Gastroesophageal sphincter (tissue), 4 donors: ENCODE data around the gene GNAO1. TPM values are rescaled to one million over a fixed set of nuclear protein-coding genes. Genes with fewer than 3 reads are reported as not detected.

Source experiments
- ATAC-seq: fragments of 150-250 bp; one replicate; pipeline ENCODE4 v1.9.1; 2016; ENCODE audit warnings: mild to moderate bottlenecking, moderate library complexity
- H3K27ac ChIP-seq, 4 donors: fragments of 200-600 bp; sonication (generic) in 3 of 4; 1 replicate in 3 of 4; 2 replicates in 1 of 4; pipeline ENCODE4 v1.5.1; 2016 to 2019
- H3K27me3 ChIP-seq: fragments of 200-600 bp; sonication (generic); one replicate; pipeline ENCODE4 v1.5.1; 2019
- H3K36me3 ChIP-seq, 2 donors: fragments of 200-600 bp; sonication (generic); one replicate each; pipeline ENCODE4 v1.5.1; 2019; ENCODE audit warnings: control low read depth in 1 of 2
- H3K4me1 ChIP-seq, 3 donors: fragments of 200-600 bp; sonication (generic); 1 replicate in 2 of 3; 2 replicates in 1 of 3; pipeline ENCODE4 v1.5.1; 2016 to 2019; ENCODE audit warnings: control low read depth in 2 of 3
- H3K4me3 ChIP-seq, 2 donors: fragments of 200-600 bp; sonication (generic); one replicate each; pipeline ENCODE4 v1.5.1; 2019; ENCODE audit warnings: mild to moderate bottlenecking in 1 of 2, moderate library complexity in 1 of 2
- H3K9me3 ChIP-seq, 3 donors: fragments of 200-600 bp; sonication (generic); one replicate each; pipeline ENCODE4 v1.5.1; 2017 to 2019; ENCODE audit warnings: control low read depth in 2 of 3
- EP300 ChIP-seq: sonication (generic); formaldehyde crosslinking; IDR thresholded peaks from one replicate; pipeline ENCODE4 v1.6.1; 2017; ENCODE audit warnings: antibody characterized with exemption, mild to moderate bottlenecking
- POLR2A ChIP-seq, 2 donors: fragments of 450-650 bp; IDR thresholded peaks; one replicate each; pipeline ENCODE4 v1.6.1; 2017; ENCODE audit warnings: antibody characterized with exemption in 2 of 2, mild to moderate bottlenecking in 2 of 2, moderate library complexity in 1 of 2
- POLR2AphosphoS5 ChIP-seq: sonication (generic); formaldehyde crosslinking; IDR thresholded peaks from one replicate; pipeline ENCODE4 v1.6.1; 2017; ENCODE audit warnings: antibody characterized with exemption
- WGBS, 2 donors: methylation state at CpG; one replicate each; pipeline ENCODE4 v1.1.5; 2018; ENCODE audit warnings: low coverage in 1 of 2; 5-methylcytosine and 5-hydroxymethylcytosine counted together
- total RNA-seq, 4 donors: library from RNA; depleted of rRNA; stranded (reverse); fragments of >200 nt; gene quantifications; one replicate each; pipeline ENCODE4 v1.1.0, GENCODE V29; 2016
- TF ChIP-seq, protein P1 (sequence below), 4 experiments: fragments of 200-600 bp in 2 of 4; fragments of 450-650 bp in 2 of 4; sonication (generic) in 1 of 4; IDR thresholded peaks; one replicate each; pipeline ENCODE4 v1.5.1; 2017 to 2019; ENCODE audit warnings: antibody characterized with exemption in 4 of 4, mild to moderate bottlenecking in 2 of 4, moderate library complexity in 2 of 4

Gene GNAO1
- total RNA-seq, 4 donors from 2014 or later, result 3.4 to 21.0 (median 11.0) TPM

DNA sequence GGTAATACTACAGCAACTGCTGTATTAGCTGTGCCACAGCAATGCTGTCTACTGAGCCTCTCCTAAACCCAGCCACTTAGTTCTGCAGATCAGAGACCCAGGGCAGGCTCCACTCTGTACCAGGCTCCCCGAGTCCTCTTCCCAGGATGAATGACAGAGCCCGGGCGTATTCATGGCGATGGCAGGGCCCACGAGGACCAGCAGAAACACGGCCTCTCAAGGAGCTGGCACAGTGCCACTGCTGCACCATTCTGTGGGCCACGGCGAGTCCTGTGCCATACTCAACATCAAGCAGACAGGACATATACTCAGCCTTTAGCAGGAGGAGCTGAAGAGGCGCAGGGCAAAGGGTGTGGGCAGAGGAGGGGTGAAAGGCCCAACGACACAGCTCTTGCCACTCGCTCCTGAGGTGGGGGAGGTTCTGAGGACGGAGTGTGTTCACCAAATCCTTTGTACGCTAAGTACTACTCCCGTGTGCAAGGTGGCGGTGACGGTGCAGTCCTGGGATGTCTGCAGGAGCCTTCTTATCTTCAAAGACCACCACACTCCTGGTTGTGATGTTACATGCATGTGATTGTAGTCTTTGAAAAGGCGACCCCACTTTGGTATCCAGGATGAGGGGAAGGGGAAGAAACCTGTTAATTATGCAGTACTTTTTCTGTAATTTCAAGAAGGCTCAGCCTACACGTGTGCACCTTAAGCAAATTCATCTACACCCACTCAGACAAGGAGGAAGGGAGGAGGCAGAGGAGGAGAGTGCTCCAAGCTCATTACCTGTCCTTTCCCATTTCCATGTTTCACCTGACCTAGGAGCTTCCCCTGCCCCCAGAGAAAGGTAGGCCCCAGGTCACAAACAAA is 136.0 kb downstream of the GNAO1 start:
- 80 to 82% methylated on average over 6 of the region's 18 CpGs for WGBS, 2 donors

DNA sequence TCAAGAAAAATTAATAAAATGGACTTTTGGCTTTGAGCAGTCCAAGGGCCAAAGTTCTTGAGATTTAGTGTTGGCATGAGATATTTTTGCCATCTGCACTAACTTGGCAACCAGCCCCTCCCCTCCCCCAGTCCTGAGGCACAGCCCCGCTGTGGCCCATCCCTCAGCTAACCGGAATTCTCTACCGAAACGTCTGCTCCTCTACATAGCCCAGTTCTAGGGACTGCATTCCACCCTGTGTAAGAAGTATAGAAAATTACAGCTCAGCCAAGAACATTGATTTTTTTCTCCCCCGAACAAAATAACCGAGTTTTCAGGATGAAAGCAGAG is 136.6 kb downstream of the GNAO1 start:
- Histone ChIP-seq H3K9me3 (no peaks in the 10 kb centered on the region), H3K27me3 (no peaks in the 10 kb centered on the region), H3K4me3 (no peak overlapping the region), H3K27ac (no peak overlapping the region), H3K4me1 (no peaks in the 10 kb centered on the region), H3K36me3 (peaks cover 0 to 8% of the 10 kb centered on the region in 2 donors)
- WGBS, 2 donors, result 82 to 85% methylated on average over 4 of the region's 6 CpGs
- no peak for ATAC-seq
- TF ChIP-seq POLR2A (IDR thresholded peaks at IDR 0.05) (no peak), POLR2AphosphoS5 (no peak), EP300 (no peak)
- TF ChIP-seq, protein P1, sequence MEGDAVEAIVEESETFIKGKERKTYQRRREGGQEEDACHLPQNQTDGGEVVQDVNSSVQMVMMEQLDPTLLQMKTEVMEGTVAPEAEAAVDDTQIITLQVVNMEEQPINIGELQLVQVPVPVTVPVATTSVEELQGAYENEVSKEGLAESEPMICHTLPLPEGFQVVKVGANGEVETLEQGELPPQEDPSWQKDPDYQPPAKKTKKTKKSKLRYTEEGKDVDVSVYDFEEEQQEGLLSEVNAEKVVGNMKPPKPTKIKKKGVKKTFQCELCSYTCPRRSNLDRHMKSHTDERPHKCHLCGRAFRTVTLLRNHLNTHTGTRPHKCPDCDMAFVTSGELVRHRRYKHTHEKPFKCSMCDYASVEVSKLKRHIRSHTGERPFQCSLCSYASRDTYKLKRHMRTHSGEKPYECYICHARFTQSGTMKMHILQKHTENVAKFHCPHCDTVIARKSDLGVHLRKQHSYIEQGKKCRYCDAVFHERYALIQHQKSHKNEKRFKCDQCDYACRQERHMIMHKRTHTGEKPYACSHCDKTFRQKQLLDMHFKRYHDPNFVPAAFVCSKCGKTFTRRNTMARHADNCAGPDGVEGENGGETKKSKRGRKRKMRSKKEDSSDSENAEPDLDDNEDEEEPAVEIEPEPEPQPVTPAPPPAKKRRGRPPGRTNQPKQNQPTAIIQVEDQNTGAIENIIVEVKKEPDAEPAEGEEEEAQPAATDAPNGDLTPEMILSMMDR (IDR thresholded peaks at IDR 0.05), result no peak

More for the DNA sequence above, 136.0 kb downstream of the GNAO1 start:
- Histone ChIP-seq H3K36me3 (peaks cover 0 to 8% of the 10 kb centered on the region in 2 donors), H3K27me3 (no peaks in the 10 kb centered on the region), H3K27ac (no peak overlapping the region), H3K4me1 (no peaks in the 10 kb centered on the region), H3K9me3 (no peaks in the 10 kb centered on the region), H3K4me3 (no peak overlapping the region)
- TF ChIP-seq, protein P1 (IDR thresholded peaks at IDR 0.05), result no peak
- TF ChIP-seq POLR2AphosphoS5, result no peak
- TF ChIP-seq EP300, result no peak
- no peak for TF ChIP-seq POLR2A (IDR thresholded peaks at IDR 0.05)
- no peak for ATAC-seq

DNA sequence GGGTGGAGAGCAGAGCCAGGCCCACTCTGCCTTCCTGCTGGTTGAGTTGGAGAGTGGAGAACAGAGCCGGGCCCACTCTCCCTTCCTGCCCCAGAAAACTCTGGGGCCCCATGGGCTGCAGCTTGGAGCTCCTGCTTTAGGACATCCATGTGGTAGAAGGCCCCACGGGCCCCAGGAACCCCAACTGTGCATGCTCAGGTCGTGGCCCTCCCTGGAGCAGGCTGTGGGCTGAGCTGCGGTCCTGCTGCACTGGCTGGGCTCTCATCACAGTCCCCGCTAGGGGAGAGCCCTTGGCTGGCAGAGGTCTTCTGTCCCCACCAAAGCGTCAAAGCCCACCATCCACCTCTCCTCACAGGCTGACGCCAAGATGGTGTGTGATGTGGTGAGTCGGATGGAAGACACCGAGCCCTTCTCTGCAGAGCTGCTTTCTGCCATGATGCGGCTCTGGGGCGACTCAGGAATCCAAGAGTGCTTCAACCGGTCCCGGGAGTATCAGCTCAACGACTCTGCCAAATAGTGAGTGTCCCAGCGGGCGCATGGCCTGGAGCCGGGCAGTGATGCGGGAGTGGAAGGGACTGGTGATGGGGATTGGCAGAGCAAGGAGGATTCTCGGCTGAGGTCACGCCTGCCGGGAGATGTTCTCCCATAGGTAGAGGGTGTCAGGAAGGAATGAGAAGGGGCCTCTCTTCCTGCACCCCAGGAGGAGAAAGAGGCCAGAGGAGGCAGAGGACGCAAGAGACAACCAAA is 137.2 kb downstream of the GNAO1 start:
- H3K27ac ChIP-seq, result no peak overlapping the region

DNA sequence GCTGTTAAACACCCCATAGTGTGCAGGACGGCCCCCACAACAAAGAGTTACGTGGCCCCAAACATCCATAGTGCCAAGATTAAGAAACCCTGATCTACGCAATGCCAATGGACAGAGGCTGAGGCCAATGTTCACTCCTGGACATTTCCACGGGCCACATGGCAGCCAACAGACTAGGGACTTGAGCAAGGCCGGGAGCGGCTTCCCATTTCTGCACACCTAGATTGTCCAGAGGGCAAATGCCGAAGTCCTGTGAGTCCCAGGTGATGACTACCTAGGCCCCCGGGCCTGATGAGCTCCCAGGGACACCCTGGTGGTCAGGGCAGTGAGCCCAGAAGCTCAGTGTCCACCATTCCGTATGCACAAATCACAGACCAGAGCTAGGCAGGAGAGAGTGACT is 138.6 kb downstream of the GNAO1 start:
- no peaks in the 10 kb centered on the region for H3K4me1 ChIP-seq
- H3K27ac ChIP-seq, result no peak overlapping the region
- H3K36me3 ChIP-seq, result peaks cover 0 to 16% of the 10 kb centered on the region in 2 donors
- no peaks in the 10 kb centered on the region for H3K9me3 ChIP-seq
- TF ChIP-seq EP300 (no peak), POLR2A (IDR thresholded peaks at IDR 0.05) (no peak), POLR2AphosphoS5 (no peak)
- TF ChIP-seq, protein P1 (IDR thresholded peaks at IDR 0.05), result no peak
- no peak for ATAC-seq
- H3K27me3 ChIP-seq, result no peaks in the 10 kb centered on the region
- WGBS, 2 donors, result 93% methylated on average over 3 of the region's 9 CpGs; no CpG with 5 or more reads in 1 of the 2 donors
- H3K4me3 ChIP-seq, result no peak overlapping the region

More for the DNA sequence above, 137.2 kb downstream of the GNAO1 start:
- 90% methylated on average over 4 of the region's 22 CpGs; no CpG with 5 or more reads in 1 of the 2 donors for WGBS, 2 donors
- no peak overlapping the region for H3K4me3 ChIP-seq
- no peaks in the 10 kb centered on the region for H3K27me3 ChIP-seq
- TF ChIP-seq, protein P1 (IDR thresholded peaks at IDR 0.05), result no peak
- no peak for TF ChIP-seq EP300
- TF ChIP-seq POLR2AphosphoS5, result no peak
- TF ChIP-seq POLR2A (IDR thresholded peaks at IDR 0.05), result no peak
- peaks cover 0 to 8% of the 10 kb centered on the region in 2 donors for H3K36me3 ChIP-seq
- no peaks in the 10 kb centered on the region for H3K9me3 ChIP-seq
- H3K4me1 ChIP-seq, result no peaks in the 10 kb centered on the region
- ATAC-seq, result no peak
